GM20431 (cell line): ENCODE data around the gene RANBP3L.
"Not testable (repeated sequence)": the region's sequence is repeated elsewhere in the genome, so short reads cannot be mapped to it uniquely, and the experiment has no call there.

Experiments used
- in situ Hi-C: fragments of 300-500 bp; cut with MseI, MboI; formaldehyde crosslinking; loops from one replicate; pipeline ENCODE4 v1.15.0; 2020; ENCODE audit warnings: low sequenced_read_pairs; ENCODE audit not compliant: unreplicated experiment

Gene RANBP3L

DNA sequence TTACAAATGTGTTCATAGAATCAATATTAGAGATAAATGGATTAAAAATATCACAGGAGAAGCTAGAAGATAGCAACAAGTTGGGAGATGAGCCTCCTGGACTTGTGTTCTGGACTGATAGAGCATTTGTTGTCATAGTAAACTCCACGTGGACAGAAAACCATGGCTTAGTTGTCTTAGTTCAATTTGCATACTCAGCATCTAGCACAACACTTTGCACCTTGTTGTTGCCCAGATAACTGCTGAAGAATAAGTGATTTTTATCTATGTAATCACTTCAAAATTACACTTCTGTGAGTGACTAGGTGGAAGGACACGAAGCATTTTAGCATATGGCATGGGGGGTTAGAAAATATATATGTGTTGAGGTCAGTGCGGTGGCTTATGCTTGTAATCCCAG, 4.0 kb downstream of the RANBP3L start:
- in situ Hi-C loops: no loop called here

GRCh38 chr5:36285837-36286615, 15.7 kb downstream of the RANBP3L start:
- in situ Hi-C loops: no loop called here

DNA sequence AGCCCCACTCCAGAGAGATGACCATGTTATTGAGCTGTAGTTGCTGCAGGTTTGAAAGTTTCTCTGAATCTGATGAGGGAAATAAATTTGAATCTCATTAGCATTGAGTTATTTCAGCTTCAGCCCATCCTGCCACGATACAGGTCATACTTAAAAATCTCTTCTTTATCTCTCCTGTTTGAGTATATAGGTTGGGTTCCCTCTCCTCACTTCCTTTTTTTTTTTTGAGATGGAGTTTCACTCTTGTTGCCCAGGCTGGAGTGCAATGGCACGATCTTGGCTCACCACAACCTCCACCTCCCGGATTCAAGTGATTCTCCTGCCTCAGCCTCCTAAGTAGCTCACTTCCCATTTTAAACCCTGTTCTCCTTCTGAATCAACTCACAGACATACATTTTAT, 17.9 kb downstream of the RANBP3L start:
- in situ Hi-C loops: not testable (repeated sequence)

- in situ Hi-C loops: no loop called here
These were observed 20.1 kb downstream of the RANBP3L start for GRCh38 chr5:36281626-36282025.

- in situ Hi-C loops: no loop called here
These were observed 22.5 kb downstream of the RANBP3L start for GRCh38 chr5:36279054-36279698.

DNA sequence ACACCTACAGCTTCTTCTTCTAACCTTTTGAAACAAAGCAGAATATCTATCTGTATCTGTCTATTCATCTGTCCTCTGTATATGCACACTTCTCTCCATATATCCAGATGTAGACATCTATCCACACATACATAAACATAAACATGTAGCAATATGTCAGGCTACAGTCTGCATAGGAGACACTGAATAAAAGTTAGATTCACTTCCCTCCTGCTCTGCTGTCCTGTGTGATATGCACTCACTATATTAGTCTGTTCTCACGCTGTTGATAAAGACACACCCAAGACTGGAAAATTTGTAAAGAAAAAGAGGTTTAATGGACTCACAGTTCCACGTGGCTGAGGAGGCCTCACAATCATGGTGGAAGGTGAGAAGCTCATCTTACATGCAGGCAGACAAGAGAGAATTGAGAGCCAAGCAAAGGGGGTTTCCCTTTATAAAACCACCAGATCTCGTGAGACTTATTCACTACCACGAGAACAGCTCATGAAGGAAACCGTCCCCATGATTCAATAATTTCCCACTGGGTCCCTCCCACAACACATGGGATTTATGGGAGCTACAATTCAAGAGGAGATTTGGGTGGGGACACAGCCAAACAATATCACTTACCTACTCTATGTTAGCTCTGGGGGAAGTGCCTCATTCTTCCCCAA, 24.1 kb downstream of the RANBP3L start:
- in situ Hi-C loops: no loop called here

- in situ Hi-C loops: no loop called here
These were observed 24.8 kb downstream of the RANBP3L start for GRCh38 chr5:36276864-36277263.

DNA sequence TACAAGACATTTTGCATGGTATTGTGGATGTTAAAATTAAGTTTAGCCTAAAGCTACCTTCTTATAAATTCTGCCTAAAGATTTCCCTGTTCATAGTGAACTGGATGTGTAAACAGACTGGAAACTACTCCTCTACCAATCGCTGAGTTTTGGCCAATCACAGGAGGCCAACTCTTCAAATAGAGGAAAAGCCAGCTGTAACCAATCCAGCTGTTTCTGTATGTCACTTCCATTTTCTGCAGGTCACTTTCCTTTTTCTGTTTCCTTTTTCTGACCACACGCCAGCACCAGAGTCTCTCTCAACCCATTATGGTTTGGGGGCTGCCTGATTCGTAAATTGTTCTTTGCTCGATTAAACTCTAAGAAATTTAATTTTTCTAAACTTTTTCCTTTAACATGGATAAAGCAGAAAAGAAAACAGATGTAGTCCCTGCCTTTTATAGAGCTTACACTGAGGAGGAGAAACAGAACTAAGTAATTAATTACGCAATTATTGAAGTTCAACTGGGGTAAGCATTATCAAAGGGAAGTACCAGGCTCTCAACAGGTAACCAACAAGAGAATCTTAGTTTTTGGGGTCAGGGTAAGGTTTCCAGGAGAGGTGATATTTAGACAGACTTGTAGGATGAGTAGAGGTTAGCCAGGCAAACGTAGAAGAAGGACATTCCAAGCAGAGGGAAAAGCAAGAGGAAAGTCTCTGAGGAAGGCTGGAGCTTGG, 27.7 kb downstream of the RANBP3L start:
- in situ Hi-C loops: no loop called here

GRCh38 chr5:36272136-36272690, 29.5 kb downstream of the RANBP3L start:
- in situ Hi-C loops: no loop called here

DNA sequence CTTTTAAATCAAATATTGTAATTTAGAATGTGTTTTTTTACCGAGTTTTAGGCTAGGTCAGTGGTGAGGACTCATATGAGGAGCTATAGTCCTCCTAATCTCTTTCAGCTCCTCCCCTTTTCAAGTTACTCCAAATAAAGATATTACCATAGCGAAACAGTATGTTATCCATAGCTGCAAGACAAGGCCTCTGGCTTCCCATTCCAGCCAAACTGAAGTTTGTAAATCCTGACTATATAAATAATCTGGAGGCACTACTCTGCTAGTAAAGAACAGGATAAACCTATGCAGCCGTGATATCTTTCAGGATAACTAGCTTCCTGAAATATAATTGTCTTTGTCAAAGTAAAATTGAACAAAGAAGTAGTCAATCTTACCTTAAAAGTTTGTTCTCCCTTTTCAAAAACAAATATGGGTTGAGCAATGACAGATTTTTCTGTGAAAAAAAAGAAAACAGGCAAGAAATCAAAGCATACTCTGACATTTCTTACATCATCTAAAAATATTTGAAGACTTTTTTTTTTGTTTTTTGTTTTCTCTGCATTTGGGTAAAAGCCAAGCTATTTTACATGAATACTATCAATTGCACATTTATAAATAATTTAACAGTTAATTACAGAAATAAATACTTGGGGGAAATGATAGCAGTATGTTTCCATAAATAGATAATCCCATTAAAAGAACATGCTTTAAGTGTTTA, 30.7 kb downstream of the RANBP3L start:
- in situ Hi-C loops: no loop called here

DNA sequence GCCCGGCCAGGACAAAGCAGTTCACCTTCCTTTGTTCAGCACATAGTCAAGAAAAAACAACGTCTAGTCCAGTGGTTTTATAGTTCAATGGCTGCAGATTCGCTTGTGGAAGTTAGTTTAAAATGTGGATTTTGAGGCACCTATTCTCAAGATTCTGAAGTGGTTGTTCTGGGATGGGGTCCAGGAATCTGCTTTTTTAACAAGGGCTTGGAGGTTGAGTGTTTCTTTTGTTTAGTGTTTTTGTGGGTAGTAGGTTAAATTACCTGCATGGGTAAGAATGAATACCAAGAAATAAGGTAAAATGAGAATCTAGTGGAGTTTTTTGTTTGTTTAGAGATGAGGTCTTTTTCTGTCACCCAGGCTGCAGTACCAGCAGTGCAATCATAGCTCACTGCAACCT, 31.5 kb downstream of the RANBP3L start:
- in situ Hi-C loops: no loop called here

- in situ Hi-C loops: no loop called here
These were observed 32.2 kb downstream of the RANBP3L start for GRCh38 chr5:36269478-36269877.

DNA sequence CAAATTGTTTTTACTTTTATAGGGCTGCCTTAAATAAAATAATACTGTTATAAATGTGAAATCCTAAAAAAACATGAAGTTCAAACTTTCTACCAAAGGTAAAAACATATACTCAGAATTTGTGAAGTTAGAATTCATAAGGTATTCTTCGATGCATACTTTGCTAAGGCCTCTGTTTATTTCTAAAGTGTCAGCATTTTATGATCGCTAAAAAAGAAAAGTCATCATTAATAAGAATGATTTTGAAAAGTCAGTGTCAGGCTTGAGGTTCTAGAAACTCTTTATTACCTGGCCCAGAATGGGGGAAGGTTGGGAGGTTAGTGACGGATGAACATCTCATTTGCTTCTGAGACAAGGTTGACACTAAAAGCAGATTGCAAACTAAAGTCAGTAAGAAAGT, 33.8 kb downstream of the RANBP3L start:
- in situ Hi-C loops: no loop called here

DNA sequence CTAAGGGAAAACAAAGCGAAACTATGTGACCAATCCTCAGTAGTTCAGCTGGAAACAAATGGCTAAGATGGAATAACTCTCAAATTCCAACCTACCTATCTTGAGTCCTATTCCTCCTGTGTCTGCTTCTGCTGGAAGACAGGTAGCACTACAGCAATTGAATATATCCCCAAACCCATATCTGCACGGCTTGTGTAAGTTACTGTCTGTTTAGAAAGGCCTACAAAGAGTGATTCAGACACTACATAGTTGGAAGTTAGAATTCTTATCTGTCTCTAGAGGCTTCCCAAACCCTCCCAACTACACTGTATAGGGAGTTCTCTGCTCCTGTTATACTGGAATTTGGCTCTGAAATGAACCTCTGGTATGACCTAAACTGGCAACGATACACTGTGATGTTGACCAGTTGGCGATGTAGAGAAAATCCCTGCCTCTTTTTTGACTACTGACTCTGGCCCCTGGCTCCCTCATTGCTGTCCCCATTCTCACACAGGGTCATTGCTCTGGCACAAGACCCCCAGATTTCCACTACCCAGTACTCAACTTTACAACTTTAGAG, 37.4 kb downstream of the RANBP3L start:
- in situ Hi-C loops: no loop called here

GRCh38 chr5:36261186-36261585, 40.5 kb downstream of the RANBP3L start:
- in situ Hi-C loops: no loop called here

GRCh38 chr5:36253575-36253974, 48.1 kb downstream of the RANBP3L start:
- in situ Hi-C loops: no loop called here

GRCh38 chr5:36252722-36253365, 48.9 kb downstream of the RANBP3L start:
- in situ Hi-C loops: no loop called here

GRCh38 chr5:36251218-36251617, 50.5 kb downstream of the RANBP3L start:
- in situ Hi-C loops: no loop called here

DNA sequence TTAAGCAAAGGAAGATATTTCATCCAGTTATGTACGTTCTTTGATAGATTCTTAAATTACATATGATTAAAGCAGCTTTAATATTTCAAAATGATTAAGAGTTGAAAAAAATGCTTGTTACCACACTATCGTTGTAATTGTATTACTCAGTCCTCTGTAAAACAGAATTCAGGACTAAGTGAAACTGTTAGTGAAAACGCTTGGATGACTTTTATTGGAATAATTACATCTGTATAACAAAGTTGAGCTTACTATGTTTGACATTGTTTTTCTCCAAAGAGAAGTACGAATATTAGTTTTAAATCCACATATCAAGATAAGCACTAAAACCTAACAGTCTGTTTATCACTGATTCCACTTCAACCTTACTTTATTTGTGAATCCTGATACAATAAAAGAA, 51.3 kb downstream of the RANBP3L start:
- in situ Hi-C loops: no loop called here
